Fibroblast of lung (primary cell): Measurements from ENCODE around the gene ARHGAP42. TPM values are rescaled to one million over a fixed set of nuclear protein-coding genes. Genes with fewer than 3 reads are reported as not detected.

Source experiments
- DNase-seq, 2 donors: peaks; one replicate each; pipeline versions ENCODE4 v3.0.0 to v3.0.0-alpha.2; 2010; ENCODE audit warnings: low read depth in 2 of 2
- H2AFZ ChIP-seq: 2 replicates; pipeline ENCODE4 v1.5.1; 2012; ENCODE audit warnings: low read length, control low read depth, inconsistent platforms
- H3K27ac ChIP-seq: 2 replicates; pipeline ENCODE4 v1.5.1; 2011; ENCODE audit warnings: low read length, control low read depth; ENCODE audit not compliant: insufficient read depth
- H3K27me3 ChIP-seq: 2 replicates; pipeline ENCODE4 v1.5.1; 2011; ENCODE audit warnings: mild to moderate bottlenecking, low read length; ENCODE audit not compliant: control insufficient read depth, insufficient read depth
- H3K36me3 ChIP-seq: 2 replicates; pipeline ENCODE4 v1.5.1; 2011; ENCODE audit warnings: low read length; ENCODE audit not compliant: control insufficient read depth, insufficient read depth
- H3K4me1 ChIP-seq: 2 replicates; pipeline ENCODE4 v1.5.1; 2011; ENCODE audit warnings: low read length; ENCODE audit not compliant: control insufficient read depth, insufficient read depth; ENCODE audit errors: extremely low read depth
- H3K4me2 ChIP-seq: 2 replicates; pipeline ENCODE4 v1.5.1; 2011; ENCODE audit warnings: low read length, control low read depth; ENCODE audit not compliant: insufficient read depth; ENCODE audit errors: extremely low read depth
- H3K4me3 ChIP-seq, 4 experiments: fragments of 200-600 bp in 1 of 4; sonication (generic) in 1 of 4; replicated peaks in 1 of 4; 2 replicates each; pipeline ENCODE4 v1.5.1; 2011 to 2016; ENCODE audit warnings: low read length in 4 of 4, low read depth in 3 of 4, mild to moderate bottlenecking in 3 of 4, control low read depth in 2 of 4, inconsistent platforms in 1 of 4, mixed read lengths in 1 of 4; ENCODE audit not compliant: insufficient read depth in 1 of 4; ENCODE audit errors: control extremely low read depth in 1 of 4
- H3K79me2 ChIP-seq: 2 replicates; pipeline ENCODE4 v1.5.1; 2012; ENCODE audit warnings: mild to moderate bottlenecking, low read length, inconsistent platforms; ENCODE audit not compliant: control insufficient read depth, insufficient read depth
- H3K9ac ChIP-seq: 2 replicates; pipeline ENCODE4 v1.5.1; 2011; ENCODE audit warnings: mild to moderate bottlenecking, low read length, control low read depth; ENCODE audit not compliant: insufficient read depth
- H3K9me3 ChIP-seq: 2 replicates; pipeline ENCODE4 v1.5.1; 2012; ENCODE audit warnings: low read depth, low read length; ENCODE audit not compliant: control insufficient read depth, insufficient read depth
- H4K20me1 ChIP-seq: 2 replicates; pipeline ENCODE4 v1.5.1; 2011; ENCODE audit warnings: low read length; ENCODE audit not compliant: control insufficient read depth, insufficient read depth; ENCODE audit errors: extremely low read depth
- CTCF ChIP-seq, 2 donors: IDR thresholded peaks in 1 of 2; conservative IDR thresholded peaks in 1 of 2; 1 replicate in 1 of 2; 2 replicates in 1 of 2; pipeline ENCODE4 v1.5.1; 2011 to 2012; ENCODE audit warnings: low read length in 2 of 2, control low read depth in 1 of 2, inconsistent platforms in 1 of 2, low read depth in 1 of 2, mild to moderate bottlenecking in 1 of 2
- EZH2 ChIP-seq: IDR thresholded peaks from 2 replicates; pipeline ENCODE4 v1.5.1; 2012; ENCODE audit warnings: low read length, control low read depth, mild to moderate bottlenecking; ENCODE audit errors: missing control alignments
- polyA plus RNA-seq, 2 donors: library from polyadenylated mRNA; depleted of rRNA in 1 of 2; stranded (reverse) in 1 of 2; unstranded in 1 of 2; fragments of >200 nt; gene quantifications; 2 replicates each; pipeline ENCODE4 v1.2.1, GENCODE V29; 2011 to 2012; ENCODE audit warnings: missing spikeins in 1 of 2
- total RNA-seq: library from RNA; depleted of rRNA; stranded (reverse); fragments of >200 nt; gene quantifications from 2 replicates; pipeline ENCODE4 v1.2.1, GENCODE V29; 2014

Gene ARHGAP42
- total and polyA plus RNA-seq, 2 donors (not counting 1 experiment from before 2014, with no cell fraction given) = 8.0 to 13.4 TPM

DNA sequence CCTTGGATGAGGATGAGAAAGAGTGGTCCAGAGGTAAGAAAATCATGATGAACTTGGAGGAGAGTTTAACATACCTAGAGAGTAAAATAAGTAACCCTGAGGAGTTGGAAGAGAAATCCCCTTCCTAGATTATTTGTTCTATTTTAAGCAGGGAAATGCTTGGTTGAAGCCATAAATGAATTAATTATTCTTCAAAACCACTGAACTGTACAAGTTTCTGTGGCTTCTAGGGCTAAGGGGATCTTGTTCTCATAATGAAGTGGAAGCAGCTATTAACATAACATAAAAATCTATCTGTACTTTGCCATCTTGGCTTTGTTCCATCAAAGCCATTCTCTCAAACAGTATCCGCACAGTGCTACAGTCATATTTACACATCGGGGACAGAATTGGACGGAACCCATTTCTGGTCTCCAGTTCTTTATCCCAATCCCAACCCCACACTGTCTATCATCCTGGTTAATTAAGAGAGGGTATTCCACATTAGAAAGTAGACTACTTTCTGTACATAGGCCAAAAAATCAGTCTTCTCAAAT lies 14.5 kb upstream of the ARHGAP42 start:
- no peaks in the 10 kb centered on the region for H3K36me3 ChIP-seq
- H2AFZ ChIP-seq = no peak overlapping the region
- no peaks in the 10 kb centered on the region for H3K27me3 ChIP-seq
- H3K27ac ChIP-seq = no peak overlapping the region
- no peaks in the 10 kb centered on the region for H3K79me2 ChIP-seq
- DNase-seq = peak; percentile 30 to 33
- no peaks in the 10 kb centered on the region for H3K9me3 ChIP-seq
- no peak for TF ChIP-seq CTCF (conservative IDR thresholded peaks at IDR 0.05 in 1 of 2, IDR thresholded peaks at IDR 0.05 in 1 of 2; ENCODE audit: low read depth in 1 of 2, low read length in 2 of 2)
- TF ChIP-seq EZH2 = no peak
- H3K4me2 ChIP-seq = no peak overlapping the region
- H3K4me3 ChIP-seq = no peak overlapping the region
- no peaks in the 10 kb centered on the region for H4K20me1 ChIP-seq
- peaks cover 2% of the 10 kb centered on the region for H3K4me1 ChIP-seq
- no peak overlapping the region for H3K9ac ChIP-seq

- Histone ChIP-seq H3K4me3 (no peak overlapping the region), H3K4me1 (peaks cover 2% of the 10 kb centered on the region), H3K4me2 (no peak overlapping the region), H4K20me1 (no peaks in the 10 kb centered on the region), H3K9ac (no peak overlapping the region), H3K36me3 (no peaks in the 10 kb centered on the region), H2AFZ (no peak overlapping the region), H3K27ac (no peak overlapping the region), H3K79me2 (no peaks in the 10 kb centered on the region), H3K27me3 (no peaks in the 10 kb centered on the region), H3K9me3 (no peaks in the 10 kb centered on the region)
- peak; percentile 51 to 74 for DNase-seq
- TF ChIP-seq CTCF (conservative IDR thresholded peaks at IDR 0.05 in 1 of 2, IDR thresholded peaks at IDR 0.05 in 1 of 2; ENCODE audit: low read depth in 1 of 2, low read length in 2 of 2) = no peak
- TF ChIP-seq EZH2 = no peak
Observed at GRCh38 chr11:100673063-100673462, 14.0 kb upstream of the ARHGAP42 start.

DNA sequence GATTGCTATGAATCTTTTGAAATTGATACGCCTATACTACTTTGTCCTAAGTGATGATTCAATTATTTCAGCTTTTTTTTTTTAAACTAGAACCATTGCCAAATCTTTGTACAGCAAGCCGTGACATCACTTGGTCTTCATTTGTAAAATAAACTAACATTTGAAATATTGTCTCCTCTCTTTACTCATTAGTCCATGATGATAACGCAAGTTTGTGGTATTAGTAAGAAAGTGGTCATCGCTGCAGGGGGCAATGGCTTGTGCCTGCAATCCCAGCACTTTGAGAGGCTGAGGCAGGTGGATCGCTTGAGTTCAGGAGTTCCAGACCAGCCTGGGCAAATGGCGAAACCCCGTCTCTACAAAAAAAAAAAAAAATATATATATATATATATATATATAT lies 12.9 kb upstream of the ARHGAP42 start:
- DNase-seq = peak; percentile 84 to 93
- H3K4me3 ChIP-seq = no peak overlapping the region
- H4K20me1 ChIP-seq = no peaks in the 10 kb centered on the region
- H3K27me3 ChIP-seq = no peaks in the 10 kb centered on the region
- no peak overlapping the region for H3K9ac ChIP-seq
- no peaks in the 10 kb centered on the region for H3K36me3 ChIP-seq
- H3K4me1 ChIP-seq = peaks cover 2% of the 10 kb centered on the region
- no peak overlapping the region for H3K4me2 ChIP-seq
- no peak for TF ChIP-seq CTCF (conservative IDR thresholded peaks at IDR 0.05 in 1 of 2, IDR thresholded peaks at IDR 0.05 in 1 of 2; ENCODE audit: low read depth in 1 of 2, low read length in 2 of 2)
- no peak for TF ChIP-seq EZH2
- H3K27ac ChIP-seq = no peak overlapping the region
- H3K9me3 ChIP-seq = no peaks in the 10 kb centered on the region
- H3K79me2 ChIP-seq = no peaks in the 10 kb centered on the region
- no peak overlapping the region for H2AFZ ChIP-seq
